CD4-positive, alpha-beta T cell treated with Interferon gamma for 1 hour (primary cell): Measurements from ENCODE around the gene TMC6.
"Not testable (repeated sequence)": the region's sequence is repeated elsewhere in the genome, so short reads cannot be mapped to it uniquely, and the experiment has no call there.

Experiments used
- DNase-seq: peaks from one replicate; pipeline ENCODE4 v3.0.0-alpha.2; 2020

TMC6 gene

GRCh38 chr17:78107976-78108725 is 20.4 kb downstream of the TMC6 start:
- DNase-seq = no peak

DNA sequence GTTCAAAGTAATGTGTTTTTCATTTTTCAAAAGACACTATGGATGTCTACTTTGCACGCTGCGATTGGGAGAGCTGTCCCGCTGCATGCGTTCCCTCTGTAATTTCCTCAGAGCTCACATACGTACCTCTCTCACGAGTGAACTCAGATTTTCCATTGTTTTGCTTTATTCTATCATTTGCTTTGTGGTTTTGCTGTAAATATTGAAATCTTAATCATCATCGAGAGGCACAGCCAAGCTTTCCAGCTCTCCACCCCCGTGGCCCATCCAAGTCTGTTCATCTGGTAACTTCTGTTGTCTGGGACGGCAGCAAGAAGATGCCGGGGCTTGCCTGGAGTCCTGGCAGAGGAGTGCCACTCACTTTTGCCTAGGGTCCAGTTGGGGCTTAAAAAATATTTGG is 21.1 kb downstream of the TMC6 start:
- DNase-seq = no peak

GRCh38 chr17:78106211-78106610 is 22.3 kb downstream of the TMC6 start:
- DNase-seq = no peak

GRCh38 chr17:78105551-78105950 is 23.0 kb downstream of the TMC6 start:
- DNase-seq = no peak

DNA sequence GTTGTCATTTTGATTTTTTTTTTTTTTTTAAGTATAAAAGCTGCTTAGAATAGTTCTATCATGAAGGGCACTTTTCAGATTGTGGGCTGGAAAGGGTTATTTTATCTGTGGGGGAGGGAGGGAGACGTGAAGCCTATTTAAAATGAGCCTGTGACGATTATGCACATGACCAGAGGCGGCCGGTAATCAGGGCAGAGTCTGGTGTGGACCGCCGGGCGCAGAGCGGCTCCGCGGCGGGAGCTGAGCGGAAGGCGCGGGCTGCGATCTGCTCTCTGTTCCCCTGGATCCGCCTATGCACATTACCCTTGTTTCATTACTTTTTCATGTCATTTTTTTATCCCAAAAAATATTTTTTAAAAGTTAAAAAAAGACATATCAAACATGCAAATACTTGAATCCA is 23.5 kb downstream of the TMC6 start:
- DNase-seq = no peak

GRCh38 chr17:78104540-78104941 is 24.0 kb downstream of the TMC6 start:
- no peak for DNase-seq

GRCh38 chr17:78103311-78103710 is 25.2 kb downstream of the TMC6 start:
- DNase-seq = no peak

- DNase-seq = no peak
These were observed 27.0 kb downstream of the TMC6 start for GRCh38 chr17:78101542-78101941.

DNA sequence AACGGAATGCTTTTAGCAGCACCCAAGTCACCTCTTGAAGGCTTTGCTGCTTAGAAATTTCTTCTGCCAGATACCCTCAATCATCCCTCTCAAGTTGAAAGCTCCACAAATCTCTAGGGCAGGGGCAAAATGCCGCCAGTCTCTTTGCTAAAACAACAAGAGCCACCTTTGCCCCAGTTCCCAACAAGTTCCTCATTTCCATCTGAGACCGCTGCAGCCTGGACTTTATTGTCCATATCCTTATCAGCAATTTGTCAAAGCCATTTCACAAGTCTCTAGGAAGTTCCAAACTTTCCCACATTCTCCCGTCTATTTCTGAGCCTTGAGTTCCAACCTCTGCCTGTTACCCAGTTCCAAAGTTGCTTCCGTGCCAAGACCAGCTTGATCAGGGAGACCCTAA is 27.4 kb downstream of the TMC6 start:
- no peak for DNase-seq

DNA sequence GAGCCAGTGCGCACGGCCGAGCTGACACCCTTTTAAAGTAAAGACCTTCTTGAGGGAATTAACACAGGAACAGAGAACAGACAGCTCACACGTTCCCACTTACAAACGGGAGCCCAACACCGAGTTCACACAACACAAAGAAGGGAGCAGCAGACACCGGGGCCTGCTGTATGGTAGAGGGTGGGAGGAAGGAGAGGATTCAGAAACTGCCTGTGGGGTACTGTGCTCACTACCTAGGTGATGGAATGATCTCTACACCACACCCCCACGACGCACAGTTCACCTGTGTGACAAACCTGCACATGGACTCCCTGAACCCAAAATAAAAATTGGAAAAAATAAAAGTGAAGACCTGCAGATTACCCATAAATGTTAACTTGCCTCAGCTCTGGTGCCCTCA is 32.5 kb downstream of the TMC6 start:
- DNase-seq = no peak

- DNase-seq = no peak
These were observed 33.5 kb downstream of the TMC6 start for GRCh38 chr17:78095035-78095434.

DNA sequence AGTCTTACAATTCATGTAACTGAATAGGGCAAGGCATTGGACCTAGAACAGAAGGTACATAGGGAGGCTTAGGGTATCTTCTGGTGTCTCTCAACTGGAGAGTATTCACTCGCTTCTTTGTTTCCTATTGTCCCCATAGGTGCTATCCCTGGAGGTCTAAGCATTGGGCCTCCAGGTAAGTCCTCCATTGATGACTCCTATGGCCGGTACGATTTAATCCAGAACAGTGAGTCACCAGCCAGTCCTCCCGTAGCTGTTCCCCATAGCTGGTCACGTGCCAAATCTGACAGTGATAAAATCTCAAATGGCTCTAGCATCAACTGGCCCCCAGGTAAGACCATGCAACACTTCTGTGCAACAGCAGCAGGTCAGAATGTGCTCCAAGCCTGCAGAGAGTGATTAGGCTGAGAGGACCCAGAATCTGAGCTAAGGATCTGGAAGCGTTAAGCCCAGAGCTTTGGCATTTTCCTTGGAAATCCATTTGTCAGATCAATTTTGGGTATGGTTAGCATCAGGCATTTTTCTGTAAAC is 35.7 kb downstream of the TMC6 start:
- DNase-seq = no peak

GRCh38 chr17:78089576-78090281 is 38.8 kb downstream of the TMC6 start:
- no peak for DNase-seq

GRCh38 chr17:78088529-78088928 is 40.0 kb downstream of the TMC6 start:
- no peak for DNase-seq

GRCh38 chr17:78086740-78087139 is 41.8 kb downstream of the TMC6 start:
- no peak for DNase-seq

DNA sequence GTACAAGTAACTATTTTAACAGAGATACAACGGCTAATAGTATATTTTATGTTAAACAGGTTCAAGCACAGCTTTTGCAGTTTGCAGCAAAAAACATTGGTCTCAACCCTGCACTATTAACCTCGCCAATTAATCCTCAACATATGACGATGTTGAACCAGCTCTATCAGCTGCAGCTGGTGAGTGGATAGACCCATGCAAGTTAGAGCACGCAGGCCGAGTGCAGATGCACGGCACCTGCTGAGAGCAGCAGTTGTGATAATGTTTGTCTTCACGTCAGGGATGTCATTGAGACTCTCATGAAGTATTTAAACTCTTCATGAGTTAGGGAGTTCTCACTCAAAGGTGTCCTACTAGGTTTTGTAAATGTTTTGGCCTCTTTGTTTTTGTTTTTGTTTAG is 45.6 kb downstream of the TMC6 start:
- no peak for DNase-seq

DNA sequence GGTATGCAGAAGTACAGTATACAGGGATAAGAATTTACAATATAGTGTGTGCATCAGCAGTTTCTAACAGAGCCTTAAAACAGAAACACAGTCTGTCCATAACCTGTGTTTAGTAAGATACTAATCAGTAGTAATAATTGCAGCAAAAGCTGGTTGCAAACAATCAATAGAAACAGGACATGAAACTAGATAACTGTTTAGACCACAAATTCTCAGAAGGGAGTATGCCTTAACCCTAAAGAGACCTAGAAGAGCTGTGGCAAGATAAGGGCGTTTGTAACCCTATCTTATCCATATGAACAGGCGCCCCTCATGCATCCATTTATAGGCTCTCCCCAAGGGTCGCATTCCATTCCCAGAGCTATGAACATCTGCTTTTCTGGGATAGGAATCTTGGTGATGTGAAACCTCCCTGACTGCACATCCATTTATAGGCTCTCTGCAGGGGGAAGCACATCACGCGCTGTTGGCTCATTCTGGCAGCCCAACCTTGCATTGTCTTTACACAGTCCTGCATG is 46.1 kb downstream of the TMC6 start:
- DNase-seq = not testable (repeated sequence)

DNA sequence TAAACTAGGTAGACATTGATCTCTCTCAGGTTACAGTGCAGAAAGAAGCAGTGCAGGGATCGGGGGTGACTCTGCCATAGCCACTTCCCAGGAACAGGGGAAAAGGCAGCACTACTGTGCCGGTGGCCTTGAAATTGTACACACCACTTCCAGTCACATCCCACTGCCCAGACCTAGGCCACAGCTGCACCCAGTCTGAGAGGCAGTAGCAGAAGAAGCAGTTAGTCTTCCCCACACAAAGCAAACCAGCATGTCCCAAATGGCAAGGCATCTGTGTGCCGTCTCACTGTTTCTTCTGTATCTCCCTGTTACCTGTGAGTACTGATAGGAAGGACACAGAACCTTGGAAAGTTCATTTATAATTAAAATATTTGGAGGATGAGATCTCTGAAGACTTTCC is 47.0 kb downstream of the TMC6 start:
- no peak for DNase-seq

DNA sequence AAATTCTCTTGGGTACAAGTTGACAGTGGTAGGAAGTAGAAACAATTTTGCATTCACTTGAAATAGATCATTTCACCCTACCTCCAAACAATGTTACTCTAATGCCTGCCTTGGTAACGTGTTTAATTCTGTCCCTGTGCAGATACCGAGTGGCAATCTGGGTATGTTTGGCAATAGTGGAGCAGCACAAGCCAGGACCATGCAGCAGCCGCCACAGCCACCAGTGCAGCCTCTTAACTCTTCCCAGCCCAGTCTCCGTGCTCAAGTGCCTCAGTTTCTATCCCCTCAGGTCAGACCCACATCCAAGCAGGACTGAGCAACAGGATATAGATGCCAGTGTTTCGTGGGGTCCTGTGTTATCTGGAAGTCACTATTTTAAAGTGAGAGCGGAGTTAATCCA is 49.3 kb downstream of the TMC6 start:
- no peak for DNase-seq

- no peak for DNase-seq
These were observed 53.0 kb downstream of the TMC6 start for GRCh38 chr17:78075545-78075944.

- DNase-seq = no peak
These were observed 53.5 kb downstream of the TMC6 start for GRCh38 chr17:78075011-78075410.

DNA sequence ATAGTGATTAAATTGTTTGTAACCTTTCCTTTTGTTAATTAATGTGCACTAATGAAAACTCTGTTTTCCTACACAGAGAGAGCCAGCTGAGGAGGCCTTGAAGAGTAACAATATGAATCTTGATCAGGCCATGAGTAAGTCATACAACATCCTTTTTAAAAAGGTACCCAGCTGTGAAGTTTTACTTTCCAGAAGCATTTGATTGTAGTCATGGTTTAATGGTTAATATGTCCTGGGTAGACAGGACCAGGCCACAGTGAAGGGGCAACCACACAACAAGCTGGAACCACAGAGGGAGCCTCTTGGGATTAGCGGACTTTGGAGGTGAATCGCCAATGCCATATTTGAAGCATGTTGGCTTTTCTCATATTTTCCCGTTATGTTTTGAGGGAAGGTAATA is 55.6 kb downstream of the TMC6 start:
- DNase-seq = no peak

DNA sequence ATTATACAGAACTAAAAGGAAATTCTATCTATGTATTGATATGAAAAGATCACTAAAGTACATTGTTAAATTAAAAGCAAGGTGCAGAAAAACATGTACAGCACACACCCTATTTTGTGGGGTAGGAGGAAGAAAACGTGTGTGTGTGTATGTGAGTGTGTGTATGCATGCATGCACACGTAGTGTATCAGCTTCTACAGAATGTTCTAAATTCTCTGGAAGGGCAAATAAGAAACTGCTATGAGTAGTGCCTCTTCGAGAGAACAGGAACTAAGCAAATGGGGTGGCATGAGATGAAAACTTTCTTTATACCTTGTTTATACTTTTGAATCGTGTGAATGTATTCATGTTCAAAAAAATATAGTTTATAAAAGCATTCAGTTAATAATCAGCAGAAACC is 58.9 kb downstream of the TMC6 start:
- no peak for DNase-seq

DNA sequence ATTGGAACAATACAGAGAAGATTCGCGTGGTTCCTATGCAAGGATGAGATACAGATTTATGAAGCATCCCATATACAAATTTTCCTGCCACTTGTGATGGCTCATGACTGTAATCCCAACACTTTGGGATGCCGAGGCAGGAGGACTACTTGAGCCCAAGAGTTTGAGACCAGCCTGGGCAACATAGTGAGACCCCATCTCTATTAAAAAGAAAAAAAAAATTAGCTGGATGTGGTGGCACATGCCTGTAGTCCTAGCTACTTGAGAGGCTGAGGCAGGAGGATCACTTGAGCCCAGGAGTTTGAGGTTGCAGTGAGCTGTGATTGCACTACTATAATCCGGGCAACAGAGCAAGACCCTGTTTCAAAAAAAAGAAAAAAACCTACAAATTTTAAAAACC is 61.6 kb downstream of the TMC6 start:
- DNase-seq = not testable (repeated sequence)
